Motor neuron (in vitro differentiated cells): ENCODE data around the gene PRSS35. TPM values are rescaled to one million over a fixed set of nuclear protein-coding genes. Genes with fewer than 3 reads are reported as not detected.
"Not testable (repeated sequence)": the region's sequence is repeated elsewhere in the genome, so short reads cannot be mapped to it uniquely, and the experiment has no call there.

ENCODE experiments used
- ATAC-seq, 8 experiments: fragments of 200-7000 bp; cut with Tn5 transposase; replicated peaks in 6 of 8; 2 replicates each; pipeline ENCODE4 v1.8.0; 2021; ENCODE audit warnings: mild to moderate bottlenecking in 8 of 8, moderate library complexity in 8 of 8
- H3K27ac ChIP-seq, 2 donors: fragments of 250-450 bp; sonication (Bioruptor Pico); 2 replicates each; pipeline ENCODE4 v1.9.0; 2021; ENCODE audit warnings: antibody characterized with exemption in 2 of 2, mild to moderate bottlenecking in 2 of 2, moderate library complexity in 1 of 2
- H3K4me1 ChIP-seq, 2 donors: fragments of 250-450 bp; sonication (Bioruptor Pico); replicated peaks in 1 of 2; 2 replicates each; pipeline ENCODE4 v1.6.1; 2021; ENCODE audit warnings: antibody characterized with exemption in 2 of 2, mild to moderate bottlenecking in 2 of 2, moderate library complexity in 1 of 2
- H3K4me3 ChIP-seq, 5 donors: fragments of 250-450 bp; sonication (Bioruptor Pico); 2 replicates each; pipeline ENCODE4 v1.9.0; 2021; ENCODE audit warnings: antibody characterized with exemption in 5 of 5, mild to moderate bottlenecking in 5 of 5, moderate library complexity in 4 of 5
- WGBS, 10 experiments: fragments of 450-650 bp; shearing (Covaris generic); methylation state at CpG; one replicate each; pipeline ENCODE4 v1.0.0; 2022; 5-methylcytosine and 5-hydroxymethylcytosine counted together
- in situ Hi-C, 9 experiments: fragments of 400-800 bp; cut with MboI; loops; one replicate each; pipeline ENCODE4 v1.15.0; 2021; ENCODE audit warnings: low sequenced_read_pairs in 9 of 9, low pct_unique_long_range_greater_than_20kb in 2 of 9; ENCODE audit not compliant: unreplicated experiment in 9 of 9
- total RNA-seq, 8 experiments: library from RNA; unstranded; fragments of 300-600 nt; gene quantifications; 2 replicates each; pipeline versions ENCODE4 v1.2.3 to v1.2.4, GENCODE V29; 2022

PRSS35 gene
- total RNA-seq, 8 experiments from 2014 or later, result 0.21 to 22.5 (median 1.8) TPM

DNA sequence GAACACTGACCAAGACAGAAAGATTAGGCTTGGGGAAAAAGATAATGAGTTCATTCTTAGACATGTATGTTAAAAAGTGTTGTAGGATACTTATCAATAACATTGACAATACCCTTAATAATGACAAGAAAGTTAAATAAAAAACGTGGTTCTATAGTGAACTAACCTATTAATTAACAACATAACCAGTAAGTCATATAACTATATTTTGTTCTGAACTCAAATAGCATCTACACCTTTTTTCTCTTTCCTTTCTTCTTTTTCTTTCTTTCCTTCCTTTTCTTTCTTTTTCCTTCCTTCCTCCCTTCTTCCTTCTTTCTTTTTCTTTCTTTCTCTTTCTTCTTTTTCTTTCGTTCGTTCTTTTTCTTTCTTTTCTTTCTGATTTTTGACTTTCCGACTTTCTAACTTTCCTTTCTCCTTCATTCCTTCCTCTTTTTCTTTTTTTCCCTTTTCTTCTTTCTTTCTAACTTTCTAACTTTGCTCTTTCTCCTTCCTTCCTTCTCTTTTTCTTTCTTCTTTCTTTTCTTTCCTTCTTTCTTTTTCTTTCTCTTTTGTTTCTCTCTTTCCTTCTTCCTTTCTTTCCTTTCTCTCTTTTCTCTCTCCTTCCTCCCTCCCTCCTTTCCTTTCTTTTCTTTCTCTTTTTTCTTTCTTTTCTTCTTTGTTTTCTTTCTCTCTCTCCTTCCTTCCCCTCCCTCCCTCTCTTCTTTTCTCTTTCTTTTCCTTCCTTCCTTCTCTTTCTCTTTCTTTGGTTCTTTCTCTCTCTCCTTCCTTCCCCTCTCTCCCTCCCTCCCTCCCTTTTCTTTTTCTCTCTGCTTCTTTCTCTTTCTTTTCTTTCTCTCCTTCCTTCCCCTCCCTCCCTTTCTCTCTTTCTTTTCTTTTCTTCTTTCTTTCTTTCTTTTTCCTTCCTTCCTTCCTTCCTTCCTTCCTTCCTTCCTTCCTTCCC is 24.6 kb downstream of the PRSS35 start:
- ATAC-seq, result no peak
- 49 to 85% (median 71%) methylated on average over 3 to 4 of the region's 4 CpGs for WGBS, 10 experiments
- H3K4me3 ChIP-seq, result no peak overlapping the region
- no peaks in the 10 kb centered on the region for H3K4me1 ChIP-seq
- no peak overlapping the region for H3K27ac ChIP-seq
- in situ Hi-C loops, result no loop called here

DNA sequence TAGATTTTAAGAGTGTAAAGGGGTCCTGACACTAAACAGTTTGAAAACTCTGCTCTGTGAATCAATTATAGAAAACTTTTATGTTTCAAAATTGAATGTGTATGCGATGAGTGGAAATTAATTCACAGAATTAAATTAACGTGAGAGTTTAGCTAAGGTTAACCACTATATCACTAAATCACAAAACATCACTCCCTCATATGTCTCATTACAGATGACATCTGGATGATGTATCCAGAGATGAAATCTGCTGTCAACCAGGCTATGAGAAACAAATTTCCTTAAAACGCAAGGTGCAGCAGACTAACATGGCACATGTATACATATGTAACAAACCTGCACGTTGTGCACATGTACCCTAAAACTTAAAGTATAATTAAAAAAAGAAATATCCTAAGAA is 27.3 kb downstream of the PRSS35 start:
- WGBS, 10 experiments, result 4 to 90% (median 49%) methylated on average over 2 to 4 of the region's 4 CpGs; no CpG with 5 or more reads in 2 of the 10 experiments
- Histone ChIP-seq H3K27ac (no peak overlapping the region), H3K4me3 (no peak overlapping the region), H3K4me1 (no peaks in the 10 kb centered on the region)
- in situ Hi-C loops, result no loop called here
- ATAC-seq, result no peak

DNA sequence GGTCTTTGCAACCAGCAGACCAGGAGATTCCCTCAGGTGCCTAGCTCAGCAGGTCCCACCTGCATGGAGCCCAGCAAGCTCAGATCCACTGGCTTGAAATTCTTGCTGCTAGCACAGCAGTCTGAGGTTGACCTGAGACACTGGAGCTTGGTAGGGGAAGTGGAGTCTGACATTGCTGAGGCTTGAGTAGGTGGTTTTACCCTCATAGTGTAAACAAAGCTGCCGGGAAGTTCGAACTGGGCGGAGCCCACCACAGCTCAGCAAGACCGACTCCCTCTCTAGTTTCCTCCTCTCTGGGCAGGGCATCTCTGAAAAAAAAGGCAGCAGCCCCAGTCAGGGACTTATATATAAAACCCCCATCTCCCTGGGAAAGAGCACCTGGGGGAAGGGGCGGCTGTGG is 34.3 kb downstream of the PRSS35 start:
- no peak overlapping the region for H3K27ac ChIP-seq
- ATAC-seq, result no peak
- H3K4me3 ChIP-seq, result no peak overlapping the region
- no peaks in the 10 kb centered on the region for H3K4me1 ChIP-seq
- in situ Hi-C loops, result no loop called here
- WGBS, 10 experiments, result 20 to 81% (median 68%) methylated on average over 1 to 5 of the region's 5 CpGs; no CpG with 5 or more reads in 6 of the 10 experiments

GRCh38 chr6:83550482-83550881 is 38.1 kb downstream of the PRSS35 start:
- H3K27ac ChIP-seq, in situ Hi-C loops, H3K4me1 ChIP-seq, ATAC-seq, H3K4me3 ChIP-seq: not testable (repeated sequence)
- whole genome bisulfite sequencing, 10 experiments, result 0 to 100% (median 71%) methylated on average over 1 to 2 of the region's 5 CpGs; no CpG with 5 or more reads in 4 of the 10 experiments

- H3K4me1 ChIP-seq, H3K27ac ChIP-seq, in situ Hi-C loops, H3K4me3 ChIP-seq, ATAC-seq: not testable (repeated sequence)
- 31 to 100% (median 100%) methylated on average over 1 to 4 of the region's 4 CpGs for WGBS, 10 experiments
These were observed 39.4 kb downstream of the PRSS35 start for GRCh38 chr6:83551748-83552147.

DNA sequence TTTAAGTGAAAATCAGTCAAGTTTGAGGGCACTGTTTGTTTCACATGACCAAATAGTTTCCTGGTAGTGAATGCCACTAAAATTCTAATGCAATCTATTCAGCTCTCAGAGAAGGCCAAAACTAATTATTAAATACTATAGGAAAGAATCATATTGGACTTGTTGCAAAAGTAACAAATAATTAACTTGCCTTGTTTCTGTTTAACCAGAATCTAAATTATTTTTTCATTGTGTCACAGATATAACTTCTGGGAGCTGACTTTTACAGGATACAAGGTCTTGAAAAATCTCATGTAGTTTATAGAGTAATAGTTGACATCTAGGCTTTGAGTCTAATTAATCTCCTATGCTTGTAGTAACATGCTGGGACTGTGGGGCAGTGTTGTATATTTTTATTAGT is 44.5 kb downstream of the PRSS35 start:
- Histone ChIP-seq H3K4me3 (no peak overlapping the region), H3K4me1 (no peaks in the 10 kb centered on the region), H3K27ac (no peak overlapping the region)
- no peak for ATAC-seq
- in situ Hi-C loops, result no loop called here

GRCh38 chr6:83558975-83559374 is 46.6 kb downstream of the PRSS35 start:
- WGBS, 10 experiments, result 80 to 100% (median 90%) methylated on average over 1 of the region's 1 CpG; no CpG with 5 or more reads in 6 of the 10 experiments
- H3K4me3 ChIP-seq, result no peak overlapping the region
- ATAC-seq, result no peak
- H3K27ac ChIP-seq, result no peak overlapping the region
- H3K4me1 ChIP-seq, result no peaks in the 10 kb centered on the region
- in situ Hi-C loops, result no loop called here

GRCh38 chr6:83571663-83572185 is 59.4 kb downstream of the PRSS35 start:
- in situ Hi-C loops, result not testable (repeated sequence)
- 24 to 100% (median 71%) methylated on average over 2 to 3 of the region's 4 CpGs; no CpG with 5 or more reads in 2 of the 10 experiments for WGBS, 10 experiments

GRCh38 chr6:83574783-83575182 is 62.4 kb downstream of the PRSS35 start:
- Histone ChIP-seq H3K4me1 (no peaks in the 10 kb centered on the region), H3K27ac (no peak overlapping the region), H3K4me3 (no peak overlapping the region)
- in situ Hi-C loops, result no loop called here
- WGBS, 10 experiments, result 37 to 95% (median 82%) methylated on average over 1 to 6 of the region's 6 CpGs; no CpG with 5 or more reads in 2 of the 10 experiments
- ATAC-seq, result no peak

More at GRCh38 chr6:83571663-83572185, 59.4 kb downstream of the PRSS35 start:
- H3K4me1 ChIP-seq, H3K27ac ChIP-seq, H3K4me3 ChIP-seq, ATAC-seq: not testable (repeated sequence)

Other genes starting within 250 kb of the PRSS35 start
- gene ME1, start 81.5 kb upstream of the PRSS35 start, total RNA-seq, result 10 to 100 TPM in 4 of 8 experiments, 1 to 10 TPM in 4; 1.8 to 21.5 (median 8.6) TPM
- 10 to 100 TPM in 5 of 8 experiments, 1 to 10 TPM in 1, under 1 TPM in 1, not detected in 1; 0.52 to 52.8 (median 39.3) TPM for gene SNAP91, start 196.6 kb downstream of the PRSS35 start, total RNA-seq